Thymus (tissue), 11 donors: ENCODE data around the gene LCLAT1. TPM values are rescaled to one million over a fixed set of nuclear protein-coding genes. Genes with fewer than 3 reads are reported as not detected.
"Not testable (repeated sequence)": the region's sequence is repeated elsewhere in the genome, so short reads cannot be mapped to it uniquely, and the experiment has no call there.

ENCODE experiments used
- DNase-seq, 9 donors: peaks; one replicate each; pipeline ENCODE4 v3.0.0-alpha.2; 2013; ENCODE audit warnings: low spot score in 9 of 9, low read depth in 6 of 9, missing footprints in 1 of 9
- H3K27ac ChIP-seq, 2 donors: one replicate each; pipeline ENCODE4 v1.5.1; 2013; ENCODE audit warnings: control low read depth in 1 of 2, low read depth in 1 of 2, low read length in 1 of 2, mild to moderate bottlenecking in 1 of 2, moderate library complexity in 1 of 2
- H3K27me3 ChIP-seq, 2 donors: one replicate each; pipeline ENCODE4 v1.5.1; 2013; ENCODE audit warnings: low read length in 1 of 2; ENCODE audit not compliant: control insufficient read depth in 2 of 2, insufficient read depth in 1 of 2
- H3K36me3 ChIP-seq, 2 donors: one replicate each; pipeline ENCODE4 v1.5.1; 2013; ENCODE audit warnings: low read length in 1 of 2, mild to moderate bottlenecking in 1 of 2, moderate library complexity in 1 of 2; ENCODE audit not compliant: control insufficient read depth in 2 of 2, insufficient read depth in 2 of 2
- H3K4me1 ChIP-seq, 2 donors: one replicate each; pipeline ENCODE4 v1.5.1; 2013; ENCODE audit warnings: low read length in 2 of 2; ENCODE audit not compliant: control insufficient read depth in 2 of 2, insufficient read depth in 2 of 2
- H3K4me3 ChIP-seq, 2 donors: one replicate each; pipeline ENCODE4 v1.5.1; 2013; ENCODE audit warnings: low read length in 2 of 2, control low read depth in 1 of 2, mild to moderate bottlenecking in 1 of 2
- H3K9me3 ChIP-seq, 2 donors: one replicate each; pipeline ENCODE4 v1.5.1; 2013; ENCODE audit warnings: low read length in 1 of 2, mild to moderate bottlenecking in 1 of 2; ENCODE audit not compliant: control insufficient read depth in 2 of 2, insufficient read depth in 1 of 2
- WGBS: extraction: QIAGEN DNeasy Blood & Tissue Kit; methylation state at CpG from one replicate; pipeline ENCODE4 v1.1.7; 2013; 5-methylcytosine and 5-hydroxymethylcytosine counted together
- polyA plus RNA-seq: library from polyadenylated mRNA; stranded (reverse); fragments of 200-250 nt; gene quantifications from one replicate; pipeline ENCODE4 v1.2.3, GENCODE V29; 2013
- total RNA-seq: library from RNA; stranded (reverse); fragments of 120-200 nt; gene quantifications from one replicate; pipeline ENCODE4 v1.2.4, GENCODE V29; 2013
- donor health status: healthy.

Gene LCLAT1
- total and polyA plus RNA-seq, 2 donors: 5.0 to 12.9 TPM

DNA sequence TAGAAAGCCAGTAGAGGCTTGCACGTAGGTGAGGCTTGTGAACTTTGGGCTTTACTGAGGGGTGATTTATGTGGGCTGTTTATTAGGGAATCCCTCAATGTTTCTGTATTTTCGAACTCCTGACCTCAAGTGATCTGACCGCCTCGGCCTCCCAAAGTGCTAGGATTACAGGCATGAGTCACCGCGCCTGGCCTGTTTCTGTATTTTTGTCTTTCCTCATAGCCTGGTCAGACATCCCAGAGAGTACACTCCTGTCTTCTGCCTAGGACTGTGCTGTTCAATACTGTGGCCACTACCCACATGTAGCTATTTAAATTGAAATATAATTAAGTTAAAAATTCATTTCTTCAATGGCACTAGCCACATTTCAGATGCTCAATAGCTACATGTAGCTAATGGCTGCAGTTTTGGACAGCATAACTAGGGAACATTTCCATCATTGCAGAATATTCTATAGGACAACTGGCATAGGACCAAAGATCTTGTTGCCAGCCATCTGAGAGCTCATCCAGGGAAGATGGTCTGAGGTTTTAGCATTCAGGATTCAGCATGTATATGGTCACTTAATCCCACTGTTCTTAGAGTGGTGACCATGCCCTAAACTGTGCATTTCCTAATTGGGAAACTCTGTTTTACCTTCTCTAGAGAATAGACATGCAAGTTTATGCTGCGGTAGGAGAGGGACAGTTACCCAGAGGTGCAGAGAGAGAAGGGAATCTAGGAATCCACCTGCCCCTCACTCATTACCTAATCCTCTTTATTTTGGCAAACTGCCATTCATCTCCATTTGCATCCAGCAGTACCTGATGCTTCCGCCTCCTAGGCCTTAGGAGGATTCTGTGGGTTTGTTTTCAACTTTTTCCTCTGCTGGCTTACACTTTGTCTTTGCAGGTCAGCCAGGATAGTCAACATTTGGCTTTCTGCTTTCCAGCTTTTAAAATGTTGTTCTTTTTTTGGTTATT is 64.4 kb downstream of the LCLAT1 start:
- no peak overlapping the region for H3K4me3 ChIP-seq
- H3K4me1 ChIP-seq: peaks cover 0 to 4% of the 10 kb centered on the region in 2 donors
- 89% methylated on average over 8 of the region's 8 CpGs for WGBS
- no peaks in the 10 kb centered on the region for H3K27me3 ChIP-seq
- H3K36me3 ChIP-seq: no peaks in the 10 kb centered on the region
- DNase-seq: no peak
- no peak overlapping the region for H3K27ac ChIP-seq
- no peaks in the 10 kb centered on the region for H3K9me3 ChIP-seq

DNA sequence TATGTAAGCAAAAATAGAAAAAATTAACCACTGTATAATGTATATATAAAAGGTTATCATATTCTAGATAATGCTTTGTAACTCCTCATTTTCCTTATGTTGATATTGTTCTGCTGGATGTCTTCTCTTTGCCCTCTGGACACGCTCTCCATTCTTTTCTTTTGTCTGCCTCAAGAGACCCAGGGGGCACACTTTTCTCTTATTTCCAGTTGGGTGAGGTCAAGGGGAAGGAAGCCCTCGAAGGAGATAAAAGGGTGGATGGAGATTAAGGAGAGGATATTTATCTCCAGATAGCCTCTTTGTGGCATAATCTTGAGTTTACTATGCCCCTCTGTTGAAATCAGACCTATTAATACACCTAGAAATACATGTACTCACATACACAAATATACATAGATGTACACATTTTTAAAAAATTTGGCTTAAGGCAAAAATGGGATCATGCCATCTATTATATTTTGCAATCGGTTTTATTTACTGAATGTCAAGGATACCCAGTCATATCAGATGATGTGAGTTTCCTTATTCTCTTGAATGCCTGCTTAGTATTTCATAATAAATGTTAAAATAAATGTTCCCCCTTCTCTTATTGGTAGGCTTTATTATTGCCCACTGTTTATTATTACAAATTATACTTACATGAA is 65.3 kb downstream of the LCLAT1 start:
- H3K27ac ChIP-seq: no peak overlapping the region

DNA sequence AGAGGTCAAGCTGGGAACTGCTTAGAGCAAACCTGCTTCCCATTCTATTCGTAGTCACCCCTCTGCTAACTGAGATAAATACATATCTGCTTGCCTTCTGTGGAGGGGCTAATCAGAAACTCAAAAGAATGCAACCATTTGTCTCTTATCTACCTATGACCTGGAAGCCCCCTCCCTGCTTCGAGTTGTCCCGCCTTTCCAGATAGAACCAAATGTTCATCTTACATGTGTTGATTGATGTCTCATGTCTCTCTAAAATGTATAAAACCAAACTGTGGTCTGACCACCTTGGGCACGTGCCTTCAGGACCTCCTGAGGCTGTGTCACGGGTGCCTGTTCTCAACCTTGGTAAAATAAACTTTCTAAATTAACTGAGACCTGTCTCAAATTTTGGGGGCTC is 66.6 kb downstream of the LCLAT1 start:
- H3K9me3 ChIP-seq, H3K36me3 ChIP-seq, H3K27ac ChIP-seq, H3K4me3 ChIP-seq, H3K27me3 ChIP-seq, H3K4me1 ChIP-seq, DNase-seq: not testable (repeated sequence)
- WGBS: 79% methylated on average over 5 of the region's 5 CpGs

More for the DNA sequence above, 65.3 kb downstream of the LCLAT1 start:
- Histone ChIP-seq H3K4me1 (peaks cover 0 to 4% of the 10 kb centered on the region in 2 donors), H3K9me3 (peaks cover 0 to 1% of the 10 kb centered on the region in 2 donors), H3K4me3 (no peak overlapping the region), H3K36me3 (no peaks in the 10 kb centered on the region), H3K27me3 (no peaks in the 10 kb centered on the region)
- WGBS: 98% methylated on average over 3 of the region's 3 CpGs
- DNase-seq: no peak

DNA sequence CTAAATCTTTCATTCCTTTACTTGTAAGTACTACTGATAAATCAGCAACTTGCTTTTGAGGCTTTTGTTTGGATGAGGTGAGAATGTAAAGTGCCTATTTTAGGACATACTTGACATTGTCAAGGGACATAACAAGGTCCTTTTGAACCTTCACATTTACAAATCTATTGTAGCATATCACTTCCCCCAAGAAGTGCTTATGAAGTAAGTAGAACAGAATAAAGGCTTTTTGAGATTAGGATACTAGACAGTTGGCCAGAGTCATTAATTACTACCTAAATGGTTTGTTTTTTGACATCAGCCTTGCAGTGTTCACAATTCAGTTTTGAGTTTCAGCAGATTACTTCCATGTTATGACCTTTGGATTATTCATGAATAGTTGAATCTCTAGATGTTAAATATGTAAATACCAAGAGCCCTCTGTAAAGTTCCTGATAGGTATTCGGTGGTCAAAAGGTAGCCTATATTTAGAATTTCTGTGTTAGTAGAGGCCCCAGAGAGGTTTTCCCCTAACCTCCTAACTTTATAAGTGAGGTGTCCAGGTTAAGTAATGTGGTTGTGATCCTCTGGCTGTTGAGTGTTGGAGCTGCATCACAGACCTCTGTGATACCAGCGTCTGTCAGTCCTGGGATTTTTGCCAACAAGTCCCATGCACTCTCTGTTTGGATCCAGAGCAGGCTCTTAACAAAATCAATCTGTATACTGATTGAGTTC is 67.2 kb downstream of the LCLAT1 start:
- Histone ChIP-seq H3K4me1 (peaks cover 0 to 4% of the 10 kb centered on the region in 2 donors), H3K27me3 (no peaks in the 10 kb centered on the region), H3K36me3 (peaks cover 0 to 1% of the 10 kb centered on the region in 2 donors), H3K9me3 (peaks cover 1 to 7% of the 10 kb centered on the region in 2 donors), H3K27ac (no peak overlapping the region), H3K4me3 (no peak overlapping the region)
- WGBS: 93% methylated on average over 2 of the region's 2 CpGs
- no peak for DNase-seq

DNA sequence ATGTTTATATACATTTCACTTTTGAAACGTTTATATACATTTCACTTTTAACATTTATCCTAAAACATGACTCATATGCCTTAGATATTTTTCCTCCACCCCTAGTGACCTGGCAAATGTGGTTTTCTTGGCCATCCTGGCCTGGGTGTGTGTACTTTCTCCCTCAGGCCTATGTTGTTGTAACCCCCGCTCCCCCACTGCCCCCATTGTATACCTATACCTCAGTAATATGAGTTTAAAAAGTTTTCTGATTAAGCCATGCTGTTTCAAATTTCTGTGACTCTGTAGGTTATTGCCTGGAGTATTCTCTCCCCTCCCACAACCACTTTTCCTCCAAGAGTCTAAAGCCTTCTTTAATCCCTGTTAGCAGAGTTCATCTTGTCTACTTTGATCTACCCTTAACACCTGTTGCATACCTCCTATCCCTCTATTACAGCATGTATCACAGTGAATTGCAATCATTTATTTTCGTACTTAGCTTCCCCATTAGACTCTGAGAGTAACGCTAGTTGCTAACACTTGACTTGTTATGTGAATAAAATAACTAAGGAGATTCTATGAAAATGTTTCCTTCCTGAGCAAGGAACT is 67.9 kb downstream of the LCLAT1 start:
- Histone ChIP-seq H3K36me3 (peaks cover 6 to 8% of the 10 kb centered on the region in 2 donors), H3K4me3 (no peak overlapping the region), H3K27me3 (no peaks in the 10 kb centered on the region), H3K27ac (no peak overlapping the region), H3K9me3 (peaks cover 6 to 14% of the 10 kb centered on the region in 2 donors), H3K4me1 (peaks cover 0 to 4% of the 10 kb centered on the region in 2 donors)
- DNase-seq: no peak
- 94% methylated on average over 4 of the region's 4 CpGs for WGBS

DNA sequence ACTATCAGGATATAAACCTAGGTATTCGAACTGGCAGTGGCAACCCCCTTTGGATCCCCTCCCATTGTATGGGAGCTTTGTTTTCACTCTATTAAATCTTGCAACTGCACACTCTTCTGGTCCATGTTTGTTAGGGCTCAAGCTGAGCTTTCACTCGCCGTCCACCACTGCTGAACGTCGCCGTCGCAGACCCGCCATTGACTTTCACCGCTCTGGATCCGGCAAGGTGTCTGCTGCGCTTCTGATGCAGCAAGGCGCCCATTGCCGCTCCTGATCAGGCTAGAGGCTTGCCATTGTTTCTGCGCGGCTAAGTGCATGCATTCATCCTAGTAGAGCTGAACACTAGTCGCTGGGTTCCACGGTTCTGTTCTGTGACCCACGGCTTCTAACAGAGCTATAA is 69.1 kb downstream of the LCLAT1 start:
- no peak for DNase-seq
- H3K4me1 ChIP-seq: peaks cover 0 to 4% of the 10 kb centered on the region in 2 donors
- no peak overlapping the region for H3K27ac ChIP-seq
- peaks cover 7 to 15% of the 10 kb centered on the region in 2 donors for H3K9me3 ChIP-seq
- H3K27me3 ChIP-seq: no peaks in the 10 kb centered on the region
- peaks cover 6 to 10% of the 10 kb centered on the region in 2 donors for H3K36me3 ChIP-seq
- 90% methylated on average over 18 of the region's 18 CpGs for WGBS
- H3K4me3 ChIP-seq: no peak overlapping the region

DNA sequence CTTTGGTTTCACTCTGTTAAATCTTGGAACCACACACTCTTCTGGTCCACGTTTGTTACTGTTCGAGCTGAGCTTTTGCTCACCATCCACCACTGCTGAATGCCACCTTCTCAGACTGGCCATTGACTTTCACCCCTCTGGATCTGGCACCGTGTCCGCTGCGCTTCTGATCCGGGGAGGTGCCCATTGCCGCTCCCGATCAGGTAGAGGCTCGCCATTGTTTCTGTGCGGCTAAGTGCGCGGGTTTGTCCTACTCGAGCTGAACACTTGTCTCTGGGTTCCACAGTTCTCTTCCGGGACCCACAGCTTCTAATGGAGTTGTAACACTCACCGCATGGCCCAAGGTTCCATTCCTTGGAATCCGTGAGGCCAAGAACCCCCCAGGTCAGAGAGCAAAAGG is 72.8 kb downstream of the LCLAT1 start:
- 98% methylated on average over 16 of the region's 16 CpGs for WGBS
- no peak overlapping the region for H3K27ac ChIP-seq
- no peak for DNase-seq
- peaks cover 7 to 15% of the 10 kb centered on the region in 2 donors for H3K9me3 ChIP-seq
- H3K36me3 ChIP-seq: peaks cover 6 to 10% of the 10 kb centered on the region in 2 donors
- H3K4me3 ChIP-seq: no peak overlapping the region
- H3K4me1 ChIP-seq: peaks cover 0 to 1% of the 10 kb centered on the region in 2 donors
- no peaks in the 10 kb centered on the region for H3K27me3 ChIP-seq

DNA sequence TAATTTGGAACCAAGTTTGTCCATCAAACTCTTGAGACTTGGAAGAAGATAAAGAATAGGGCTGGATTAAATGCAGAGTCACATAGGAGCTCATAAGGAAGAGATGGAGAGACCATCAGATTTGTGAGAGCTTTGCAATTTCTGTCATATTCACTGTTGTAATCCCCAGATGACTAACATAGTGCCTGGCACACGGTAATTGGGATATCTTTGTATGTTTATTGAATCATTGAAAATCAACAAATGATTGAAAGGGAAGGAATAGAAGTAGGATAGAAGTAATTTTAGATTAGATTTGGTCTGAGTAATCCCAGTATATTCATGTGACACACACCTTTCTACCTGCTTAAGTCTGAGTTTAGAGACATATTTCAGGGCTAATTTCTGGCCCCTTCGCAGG is 75.4 kb downstream of the LCLAT1 start:
- no peak overlapping the region for H3K27ac ChIP-seq
- H3K36me3 ChIP-seq: peaks cover 6 to 13% of the 10 kb centered on the region in 2 donors
- H3K4me3 ChIP-seq: no peak overlapping the region
- DNase-seq: no peak
- H3K4me1 ChIP-seq: no peaks in the 10 kb centered on the region
- H3K9me3 ChIP-seq: peaks cover 6 to 15% of the 10 kb centered on the region in 2 donors
- WGBS: 98% methylated on average over 2 of the region's 2 CpGs
- no peaks in the 10 kb centered on the region for H3K27me3 ChIP-seq
